ENCODE data around the gene SMYD2. TPM values are rescaled to one million over a fixed set of nuclear protein-coding genes. Genes with fewer than 3 reads are reported as not detected.

The SMYD2 gene
- total RNA-seq, 6 experiments from 2014 or later = 14.5 to 45.2 (median 24.1) TPM

GRCh38 chr1:214379236-214379970 lies 98.4 kb downstream of the SMYD2 start:
- H3K27me3 ChIP-seq = no peaks in the 10 kb centered on the region

GRCh38 chr1:214380396-214380795 lies 99.4 kb downstream of the SMYD2 start:
- Histone ChIP-seq H3K36me3 (no peaks in the 10 kb centered on the region), H3K4me1 (no peaks in the 10 kb centered on the region), H3K27ac (no peak overlapping the region), H3K9me3 (no peaks in the 10 kb centered on the region), H3K27me3 (no peaks in the 10 kb centered on the region), H3K4me3 (no peak overlapping the region)
- whole genome bisulfite sequencing (ENCODE audit: insufficient coverage, low coverage, low lambda C conversion rate, missing lambda C conversion rate) = 83% methylated on average over 1 of the region's 3 CpGs
- TF ChIP-seq POLR2A (IDR thresholded peaks at IDR 0.05) = no peak
- TF ChIP-seq CTCF (IDR thresholded peaks at IDR 0.05) = no peak
- DNase-seq = no peak
- no peak for ATAC-seq
- intact Hi-C loops (cut with DNase I) = no loop called here

More at GRCh38 chr1:214379236-214379970, 98.4 kb downstream of the SMYD2 start:
- H3K27ac ChIP-seq = no peak overlapping the region
- H3K4me3 ChIP-seq = no peak overlapping the region
- DNase-seq = no peak
- intact Hi-C loops (cut with DNase I) = no loop called here
- no peaks in the 10 kb centered on the region for H3K4me1 ChIP-seq
- WGBS (ENCODE audit: insufficient coverage, low coverage, low lambda C conversion rate, missing lambda C conversion rate) = 43% methylated on average over 5 of the region's 6 CpGs
- no peak for ATAC-seq
- no peaks in the 10 kb centered on the region for H3K36me3 ChIP-seq
- TF ChIP-seq CTCF (IDR thresholded peaks at IDR 0.05) (no peak), POLR2A (IDR thresholded peaks at IDR 0.05) (no peak)
- no peaks in the 10 kb centered on the region for H3K9me3 ChIP-seq

- intact Hi-C loops (cut with DNase I) = no loop called here
- ATAC-seq = no peak
- DNase-seq = no peak
- Histone ChIP-seq H3K27ac (no peak overlapping the region), H3K4me3 (no peak overlapping the region), H3K9me3 (no peaks in the 10 kb centered on the region), H3K36me3 (no peaks in the 10 kb centered on the region), H3K27me3 (no peaks in the 10 kb centered on the region), H3K4me1 (no peaks in the 10 kb centered on the region)
- TF ChIP-seq CTCF (IDR thresholded peaks at IDR 0.05) (no peak), POLR2A (IDR thresholded peaks at IDR 0.05) (no peak)
- WGBS (ENCODE audit: insufficient coverage, low coverage, low lambda C conversion rate, missing lambda C conversion rate) = 33% methylated on average over 1 of the region's 1 CpG
Measured at GRCh38 chr1:214380986-214381695, 100.2 kb downstream of the SMYD2 start.

- no peaks in the 10 kb centered on the region for H3K27me3 ChIP-seq
- 93% methylated on average over 12 of the region's 45 CpGs for WGBS (ENCODE audit: insufficient coverage, low coverage, low lambda C conversion rate, missing lambda C conversion rate)
- H3K27ac ChIP-seq = no peak overlapping the region
- H3K4me1 ChIP-seq = no peaks in the 10 kb centered on the region
- no peak for DNase-seq
- ATAC-seq = peak in 1 of 4 donors; percentile 32
- intact Hi-C loops (cut with DNase I) = no loop called here
- H3K4me3 ChIP-seq = no peak overlapping the region
- H3K36me3 ChIP-seq = no peaks in the 10 kb centered on the region
- H3K9me3 ChIP-seq = no peaks in the 10 kb centered on the region
- no peak for TF ChIP-seq CTCF (IDR thresholded peaks at IDR 0.05)
- TF ChIP-seq POLR2A (IDR thresholded peaks at IDR 0.05) = no peak
Measured at GRCh38 chr1:214383381-214384372, 102.7 kb downstream of the SMYD2 start.
